ENCODE results near the gene GLTPD2.
"Not testable (repeated sequence)": the region's sequence is repeated elsewhere in the genome, so short reads cannot be mapped to it uniquely, and the experiment has no call there.

GLTPD2 gene

GRCh38 chr17:4808378-4808767, 19.6 kb downstream of the GLTPD2 start:
- no peak for DNase-seq

- no peak for DNase-seq
Measured at GRCh38 chr17:4810696-4811290, 22.0 kb downstream of the GLTPD2 start.

DNA sequence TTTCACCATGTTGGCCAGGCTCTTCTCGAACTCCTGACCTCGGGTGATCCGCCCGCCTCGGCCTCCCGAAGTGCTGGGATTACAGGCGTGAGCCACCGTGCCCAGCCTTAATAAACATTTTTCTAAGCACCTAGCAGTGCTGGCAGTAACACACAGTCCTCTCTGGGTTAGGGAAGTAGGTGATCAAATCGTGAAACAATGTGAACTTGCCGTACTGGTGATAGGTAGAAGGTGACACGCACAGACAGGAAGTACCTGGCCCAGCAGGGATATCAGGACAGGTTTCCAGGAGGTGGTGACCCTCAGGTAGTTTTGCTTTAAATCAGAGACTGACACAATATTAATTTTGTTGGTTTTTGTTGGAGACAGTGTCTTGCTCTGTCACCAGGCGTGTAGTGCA, 22.7 kb downstream of the GLTPD2 start:
- no peak for DNase-seq

DNA sequence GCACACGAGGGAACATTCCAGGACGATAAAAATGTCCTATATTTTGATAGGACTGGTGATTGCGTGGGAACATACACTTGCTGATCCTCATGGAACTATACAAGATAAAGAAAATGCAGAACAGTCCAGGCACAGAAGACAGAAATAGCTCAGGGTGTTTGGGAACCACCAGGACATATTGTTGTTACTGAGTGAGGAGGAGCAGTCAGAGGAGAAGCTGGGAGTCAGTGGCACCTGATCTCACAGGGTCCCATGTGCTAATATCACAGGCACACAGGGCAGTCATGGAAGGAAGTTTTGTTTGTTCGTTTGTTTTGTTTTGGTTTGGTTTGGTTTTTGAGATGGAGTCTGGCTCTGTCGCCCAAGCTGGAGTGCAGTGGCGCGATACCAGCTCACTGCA, 23.9 kb downstream of the GLTPD2 start:
- no peak for DNase-seq

GRCh38 chr17:4815043-4815675, 26.4 kb downstream of the GLTPD2 start:
- DNase-seq: no peak

GRCh38 chr17:4816826-4817225, 28.1 kb downstream of the GLTPD2 start:
- DNase-seq: no peak

- DNase-seq: no peak
Measured at GRCh38 chr17:4818276-4818675, 29.5 kb downstream of the GLTPD2 start.

DNA sequence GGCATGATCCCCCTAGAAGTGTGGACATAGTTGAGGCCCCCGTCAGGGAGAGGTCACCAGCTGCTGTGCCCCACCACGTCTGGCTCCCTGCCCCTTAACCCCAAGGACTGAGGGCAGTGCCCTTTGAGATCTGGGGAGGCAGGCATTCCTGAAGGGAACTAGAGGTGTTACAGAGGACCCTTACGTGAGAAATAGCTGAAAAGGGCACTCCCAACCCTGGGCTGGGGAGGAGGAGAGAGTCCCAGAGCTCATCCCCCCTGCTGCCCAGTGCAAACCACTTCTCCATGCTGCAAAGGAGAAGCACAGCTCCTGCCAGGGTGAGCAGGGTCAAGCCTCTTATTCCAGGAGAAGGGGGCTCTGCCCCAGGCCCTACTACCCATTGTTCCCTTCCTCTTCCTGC, 34.1 kb downstream of the GLTPD2 start:
- no peak for DNase-seq

GRCh38 chr17:4823373-4824089, 34.8 kb downstream of the GLTPD2 start:
- no peak for DNase-seq

- DNase-seq: no peak
Measured at GRCh38 chr17:4827399-4827798, 38.6 kb downstream of the GLTPD2 start.

DNA sequence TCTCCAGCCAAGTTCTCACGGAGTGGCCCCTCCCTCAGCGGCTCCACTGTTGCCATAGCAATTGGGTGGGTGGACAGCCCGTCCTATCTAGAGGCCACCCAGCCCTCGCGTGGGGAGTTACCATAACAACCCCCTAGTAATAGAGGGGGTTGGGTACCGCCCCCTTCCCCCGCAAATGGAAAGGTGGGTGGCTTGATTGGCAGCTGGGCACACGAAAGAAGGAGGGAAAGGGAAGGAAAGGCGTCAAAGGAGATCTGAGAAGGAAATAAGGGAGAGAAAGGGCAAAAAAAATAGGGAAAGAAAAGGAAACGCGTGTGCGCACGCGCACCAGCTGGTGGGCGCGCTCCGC, 44.0 kb downstream of the GLTPD2 start:
- DNase-seq: not testable (repeated sequence)

- DNase-seq: peak; percentile 93 to 95
Measured at GRCh38 chr17:4833178-4833940, 44.6 kb downstream of the GLTPD2 start, which contains the start of gene MINK1. MINK1 (plus strand) TSS chr17:4833340; CDS start chr17:4833584, 244 bp downstream.

DNA sequence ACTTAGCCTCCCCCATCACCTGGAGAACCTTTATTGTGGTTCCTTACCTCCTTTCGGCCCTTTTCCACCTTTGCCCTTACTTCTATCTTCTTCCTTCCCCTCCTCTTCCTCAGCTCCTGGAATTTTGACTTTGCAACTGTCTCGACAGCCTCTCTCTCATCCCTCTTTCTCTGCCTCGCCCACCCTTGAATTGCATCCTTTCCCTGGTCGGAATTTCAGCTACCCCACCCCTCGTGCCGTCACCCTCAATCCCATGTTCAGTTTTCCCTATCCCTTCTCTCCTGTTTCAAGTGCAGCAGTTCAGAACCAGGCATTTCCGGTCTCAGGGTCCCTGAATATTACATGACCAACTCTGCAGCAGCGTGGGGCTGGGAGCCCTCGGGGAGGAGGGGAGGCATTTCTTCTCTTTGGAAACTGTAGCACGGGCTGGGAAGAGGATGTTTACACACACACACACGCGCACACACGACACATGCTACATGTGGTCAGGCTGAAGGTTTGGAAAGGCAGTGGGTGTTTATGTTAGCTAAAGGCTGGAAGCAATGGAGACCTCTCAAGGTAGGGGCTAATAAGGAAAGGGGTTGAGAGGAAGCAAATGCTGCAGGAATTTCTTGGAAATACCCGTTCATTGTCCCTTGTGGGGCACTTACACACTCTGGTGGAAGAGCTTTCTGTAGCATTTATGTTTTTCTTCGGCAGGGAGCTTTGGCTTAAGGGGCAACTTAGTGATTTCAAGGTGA, 45.3 kb downstream of the GLTPD2 start:
- peak in 1 of 2 donors; percentile 10 for DNase-seq

GRCh38 chr17:4834681-4835020, 45.9 kb downstream of the GLTPD2 start:
- no peak for DNase-seq

- no peak for DNase-seq
Measured at GRCh38 chr17:4836221-4836620, 47.5 kb downstream of the GLTPD2 start.

- DNase-seq: no peak
Measured at GRCh38 chr17:4837471-4838308, 48.9 kb downstream of the GLTPD2 start.

DNA sequence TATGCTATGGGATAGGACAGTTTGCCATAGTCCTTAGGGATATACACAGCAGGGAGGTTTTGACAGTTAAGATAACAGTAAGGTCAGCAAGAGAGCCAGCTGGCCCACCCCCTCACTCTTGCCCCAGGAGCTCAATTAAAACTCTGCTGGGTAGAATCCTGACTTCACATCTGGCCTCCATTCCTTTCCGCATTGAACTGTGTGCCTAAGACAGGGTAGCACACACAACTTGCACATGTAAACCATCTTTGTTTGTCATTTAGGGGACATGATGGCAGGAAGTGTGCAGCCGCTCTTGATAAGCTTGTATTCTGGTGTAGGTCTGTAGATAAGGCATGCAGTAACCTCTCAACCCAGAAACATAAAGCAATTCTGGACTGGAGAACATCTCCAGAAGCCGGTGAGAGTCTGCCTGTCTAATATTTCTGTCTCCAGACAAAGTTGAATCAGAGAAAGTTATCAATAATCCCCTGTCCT, 49.6 kb downstream of the GLTPD2 start:
- DNase-seq: no peak

GRCh38 chr17:4839221-4839620, 50.5 kb downstream of the GLTPD2 start:
- no peak for DNase-seq
